Astrocyte (in vitro differentiated cells and primary cell): ENCODE data around the gene DCST2. TPM values are rescaled to one million over a fixed set of nuclear protein-coding genes. Genes with fewer than 3 reads are reported as not detected.

Experiments
- DNase-seq: peaks from one replicate; pipeline ENCODE4 v3.0.0-alpha.2; 2010; ENCODE audit warnings: low read depth
- FAIRE-seq: peaks from 2 replicates; lab custom pipeline; 2011; peaks lifted over from hg19 to GRCh38; lab: Jason Lieb, UNC
- H2AFZ ChIP-seq: 2 replicates; pipeline ENCODE4 v1.6.0; 2012; ENCODE audit warnings: low read depth, low read length, inconsistent platforms
- H3K27ac ChIP-seq: 2 replicates; pipeline ENCODE4 v1.5.1; 2011; ENCODE audit warnings: low read depth, low read length, inconsistent platforms
- H3K27me3 ChIP-seq: 2 replicates; pipeline ENCODE4 v1.6.0; 2011; ENCODE audit warnings: low read length, inconsistent platforms; ENCODE audit not compliant: insufficient read depth
- H3K36me3 ChIP-seq: 2 replicates; pipeline ENCODE4 v1.5.1; 2011; ENCODE audit warnings: low read length, inconsistent platforms; ENCODE audit not compliant: insufficient read depth
- H3K4me1 ChIP-seq: 2 replicates; pipeline ENCODE4 v1.5.1; 2011; ENCODE audit warnings: low read length, inconsistent platforms; ENCODE audit not compliant: insufficient read depth
- H3K4me2 ChIP-seq: 2 replicates; pipeline ENCODE4 v1.6.0; 2012; ENCODE audit warnings: low read length, inconsistent platforms
- H3K4me3 ChIP-seq: 2 replicates; pipeline ENCODE4 v1.5.1; 2011; ENCODE audit warnings: low read depth, mild to moderate bottlenecking, low read length, inconsistent platforms; ENCODE audit not compliant: insufficient read depth
- H3K79me2 ChIP-seq: 2 replicates; pipeline ENCODE4 v1.6.0; 2012; ENCODE audit warnings: mild to moderate bottlenecking, low read length, inconsistent platforms; ENCODE audit not compliant: insufficient read depth
- H3K9ac ChIP-seq: 2 replicates; pipeline ENCODE4 v1.6.0; 2012; ENCODE audit warnings: mild to moderate bottlenecking, low read length, inconsistent platforms
- H3K9me3 ChIP-seq: 2 replicates; pipeline ENCODE4 v1.5.1; 2012; ENCODE audit warnings: low read depth, mild to moderate bottlenecking, low read length, inconsistent platforms; ENCODE audit not compliant: insufficient read depth
- H4K20me1 ChIP-seq: 2 replicates; pipeline ENCODE4 v1.6.0; 2012; ENCODE audit warnings: low read length, inconsistent platforms; ENCODE audit not compliant: insufficient read depth
- H3K27ac Mint-ChIP-seq: one replicate; pipeline ENCODE4 v1.8.0; 2021; ENCODE audit warnings: mild to moderate bottlenecking, mixed read lengths; ENCODE audit not compliant: unreplicated experiment
- H3K27me3 Mint-ChIP-seq: one replicate; pipeline ENCODE4 v1.8.0; 2021; ENCODE audit warnings: low read depth, mixed read lengths; ENCODE audit not compliant: unreplicated experiment
- H3K36me3 Mint-ChIP-seq: one replicate; pipeline ENCODE4 v1.8.0; 2021; ENCODE audit warnings: low read depth, mixed read lengths; ENCODE audit not compliant: unreplicated experiment
- H3K4me1 Mint-ChIP-seq: one replicate; pipeline ENCODE4 v1.8.0; 2021; ENCODE audit warnings: low read depth, mixed read lengths; ENCODE audit not compliant: unreplicated experiment
- H3K4me3 Mint-ChIP-seq: one replicate; pipeline ENCODE4 v1.8.0; 2021; ENCODE audit warnings: mild to moderate bottlenecking, moderate library complexity, mixed read lengths; ENCODE audit not compliant: unreplicated experiment
- H3K9me3 Mint-ChIP-seq: one replicate; pipeline ENCODE4 v1.8.0; 2021; ENCODE audit warnings: mild to moderate bottlenecking, mixed read lengths; ENCODE audit not compliant: unreplicated experiment
- CTCF ChIP-seq: IDR thresholded peaks from 2 replicates; pipeline ENCODE4 v1.5.1; 2011; ENCODE audit warnings: low read depth, mild to moderate bottlenecking, inconsistent platforms, low read length, moderate library complexity; ENCODE audit not compliant: insufficient read depth
- EZH2 ChIP-seq: IDR thresholded peaks from 2 replicates; pipeline ENCODE4 v1.6.1; 2012; ENCODE audit warnings: mild to moderate bottlenecking, low read length, inconsistent platforms; ENCODE audit not compliant: insufficient read depth
- total RNA-seq: library from RNA; stranded (reverse); gene quantifications from 2 replicates; pipeline ENCODE4 v1.2.1, GENCODE V29; 2021

DCST2 gene
- total RNA-seq, 1 donor from 2014 or later = 0.34 TPM

GRCh38 chr1:154975409-154976059 is 58.0 kb downstream of the DCST2 start:
- H3K27me3 Mint-ChIP-seq = no peaks in the 10 kb centered on the region
- no peak overlapping the region for H3K4me3 Mint-ChIP-seq
- peaks cover 6% of the 10 kb centered on the region for H3K36me3 ChIP-seq
- peaks cover 16% of the 10 kb centered on the region for H3K4me1 Mint-ChIP-seq
- H3K9me3 Mint-ChIP-seq = no peaks in the 10 kb centered on the region
- H3K4me2 ChIP-seq = peak overlapping the region; percentile 94
- H3K4me3 ChIP-seq = peak overlapping the region; percentile 88
- no peaks in the 10 kb centered on the region for H3K27me3 ChIP-seq
- H3K27ac ChIP-seq = peak overlapping the region; percentile 99
- TF ChIP-seq CTCF = no peak
- TF ChIP-seq EZH2 = no peak
- H3K27ac Mint-ChIP-seq = no peak overlapping the region
- H3K36me3 Mint-ChIP-seq = peaks cover 2% of the 10 kb centered on the region
- peak overlapping the region; percentile 94 for H3K9ac ChIP-seq
- H2AFZ ChIP-seq = peak overlapping the region; percentile 75
- H3K79me2 ChIP-seq = peaks cover 52% of the 10 kb centered on the region
- no peak for FAIRE-seq
- H4K20me1 ChIP-seq = no peaks in the 10 kb centered on the region
- H3K4me1 ChIP-seq = peaks cover 33% of the 10 kb centered on the region
- H3K9me3 ChIP-seq = no peaks in the 10 kb centered on the region
- peak; percentile 34 for DNase-seq

GRCh38 chr1:154974808-154975408 is 58.7 kb downstream of the DCST2 start:
- H3K27me3 ChIP-seq = no peaks in the 10 kb centered on the region
- peak overlapping the region; percentile 99 for H3K27ac ChIP-seq
- H2AFZ ChIP-seq = peak overlapping the region; percentile 75
- Mint-ChIP-seq H3K27ac (no peak overlapping the region), H3K4me3 (no peak overlapping the region), H3K9me3 (no peaks in the 10 kb centered on the region), H3K4me1 (peaks cover 16% of the 10 kb centered on the region), H3K36me3 (peaks cover 2% of the 10 kb centered on the region), H3K27me3 (no peaks in the 10 kb centered on the region)
- peak overlapping the region; percentile 88 for H3K4me3 ChIP-seq
- peaks cover 59% of the 10 kb centered on the region for H3K79me2 ChIP-seq
- peak overlapping the region; percentile 94 for H3K9ac ChIP-seq
- H3K4me2 ChIP-seq = peak overlapping the region; percentile 94
- peaks cover 33% of the 10 kb centered on the region for H3K4me1 ChIP-seq
- H3K9me3 ChIP-seq = no peaks in the 10 kb centered on the region
- H3K36me3 ChIP-seq = peaks cover 6% of the 10 kb centered on the region
- peak; percentile 79 for DNase-seq
- peaks cover 6% of the 10 kb centered on the region for H4K20me1 ChIP-seq
- no peak for FAIRE-seq
- TF ChIP-seq CTCF (no peak), EZH2 (no peak)
